ENCODE results near the gene SALL3.

- TF ChIP-seq CTCF (IDR thresholded peaks at IDR 0.05; ENCODE audit: low read length): no peak
- no peak for TF ChIP-seq EZH2 (optimal IDR thresholded peaks at IDR 0.05; ENCODE audit: low read depth, low read length)
- TF ChIP-seq EZH2phosphoT487 (IDR thresholded peaks at IDR 0.05; ENCODE audit: low read length): no peak
Measured at GRCh38 chr18:78953566-78953965, 26.1 kb upstream of the SALL3 start.
